IPS-11a (cell line): ENCODE results near the gene DMXL1.

Experiments
- H3K4me3 ChIP-seq: one replicate; pipeline ENCODE4 v1.5.1; 2013; ENCODE audit warnings: low read depth, low read length, control low read depth

DMXL1 gene

DNA sequence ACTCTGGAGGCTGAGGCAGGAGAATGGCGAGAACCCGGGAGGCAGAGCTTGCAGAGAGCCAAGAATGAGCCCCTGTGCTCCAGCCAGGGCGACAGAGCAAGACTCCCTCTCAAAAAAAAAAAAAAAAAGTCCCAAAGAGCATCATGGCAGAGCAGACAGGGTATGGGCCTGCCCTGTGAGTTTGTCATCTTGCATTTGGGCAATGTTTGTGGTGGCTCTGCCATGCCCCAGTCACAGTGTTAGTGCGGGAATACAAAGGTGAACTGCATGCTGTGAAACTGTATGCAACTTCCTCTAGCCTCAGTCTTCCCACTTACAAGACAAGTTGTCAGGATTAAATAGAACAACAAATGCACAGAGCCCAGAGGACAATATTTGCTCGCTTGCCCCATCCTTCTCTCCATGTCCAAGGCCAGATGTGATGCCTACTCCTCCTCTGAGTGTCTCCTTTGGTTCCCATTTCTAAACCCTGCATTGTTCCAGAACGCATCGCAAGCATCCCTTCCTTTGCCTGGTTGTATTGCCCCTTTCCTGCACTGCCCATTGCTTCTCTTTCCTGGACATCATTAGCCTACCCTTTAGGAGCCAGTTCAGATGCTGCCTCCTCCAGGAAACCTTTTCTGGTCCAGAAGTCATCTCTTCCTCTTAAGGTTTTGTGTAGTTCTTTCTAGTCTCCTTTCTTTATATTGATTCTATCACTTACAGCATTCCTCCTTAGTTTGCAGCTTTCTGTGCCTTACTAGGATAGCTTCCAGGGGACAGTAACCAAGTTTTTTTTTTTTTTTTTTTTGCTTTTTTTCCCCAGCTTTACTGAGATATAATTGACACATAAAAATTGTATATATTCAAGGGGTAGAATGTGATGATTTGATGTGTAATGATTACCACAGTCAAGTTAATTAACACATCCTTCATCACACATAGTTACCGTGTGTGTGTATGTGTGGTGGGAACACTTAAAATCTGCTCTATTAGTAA, 215.9 kb downstream of the DMXL1 start:
- no peak overlapping the region for H3K4me3 ChIP-seq

DNA sequence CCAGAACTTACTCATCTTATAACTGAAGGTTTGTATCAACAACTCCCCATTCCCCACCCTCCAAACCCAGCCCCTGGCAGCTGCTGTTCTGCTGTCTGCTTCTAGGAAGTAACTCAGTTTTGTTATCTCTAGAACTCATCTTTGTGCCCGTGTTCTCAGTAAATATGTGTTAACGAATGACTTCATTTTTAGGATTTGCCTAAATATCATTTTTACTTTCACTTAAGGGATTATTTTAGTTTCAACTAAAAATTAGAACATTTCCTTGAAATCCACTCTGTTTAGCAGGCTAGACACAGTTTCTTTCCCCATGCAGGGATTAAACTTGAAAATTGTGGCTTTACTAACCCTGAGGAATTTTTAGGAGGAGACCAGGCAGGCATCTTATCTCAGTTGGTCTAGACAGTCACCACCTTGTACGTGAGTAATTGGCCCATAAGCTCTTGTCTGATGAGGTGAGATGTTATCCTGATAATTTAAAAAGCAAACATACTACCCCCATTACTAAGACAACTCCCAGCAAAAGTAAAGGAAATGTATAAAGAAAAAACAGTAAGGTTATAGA, 216.7 kb downstream of the DMXL1 start:
- H3K4me3 ChIP-seq, result no peak overlapping the region

DNA sequence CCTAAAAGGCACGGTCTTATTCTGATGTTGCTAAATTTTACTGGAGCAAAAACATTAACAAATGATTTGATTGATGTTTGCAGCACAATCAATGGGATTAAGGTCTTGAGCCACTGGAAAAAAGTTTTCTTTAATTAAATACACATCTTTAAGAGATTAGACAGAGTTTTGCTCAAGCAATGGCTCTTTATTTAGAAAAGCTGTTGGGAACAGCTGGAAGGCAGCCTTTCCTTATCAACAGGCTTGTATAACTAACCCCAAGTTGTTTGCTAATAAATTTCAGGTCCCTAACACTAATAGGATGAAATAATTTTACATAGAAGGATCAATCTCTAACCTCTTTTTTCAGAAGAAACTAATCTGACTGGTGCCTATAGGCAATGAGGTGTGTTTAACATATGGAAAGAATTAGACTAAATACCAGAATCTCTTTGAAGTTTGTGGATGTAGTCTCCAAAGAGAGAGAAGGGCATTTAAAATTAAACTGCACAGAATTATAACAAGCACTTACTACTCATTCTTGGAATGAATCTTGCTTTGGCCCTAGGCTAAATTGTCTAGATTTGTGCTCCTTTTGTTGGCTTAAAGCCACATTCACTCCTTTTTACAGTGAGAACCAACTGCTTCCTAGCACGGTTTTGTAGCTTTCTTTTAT, 217.6 kb downstream of the DMXL1 start:
- H3K4me3 ChIP-seq, result no peak overlapping the region

DNA sequence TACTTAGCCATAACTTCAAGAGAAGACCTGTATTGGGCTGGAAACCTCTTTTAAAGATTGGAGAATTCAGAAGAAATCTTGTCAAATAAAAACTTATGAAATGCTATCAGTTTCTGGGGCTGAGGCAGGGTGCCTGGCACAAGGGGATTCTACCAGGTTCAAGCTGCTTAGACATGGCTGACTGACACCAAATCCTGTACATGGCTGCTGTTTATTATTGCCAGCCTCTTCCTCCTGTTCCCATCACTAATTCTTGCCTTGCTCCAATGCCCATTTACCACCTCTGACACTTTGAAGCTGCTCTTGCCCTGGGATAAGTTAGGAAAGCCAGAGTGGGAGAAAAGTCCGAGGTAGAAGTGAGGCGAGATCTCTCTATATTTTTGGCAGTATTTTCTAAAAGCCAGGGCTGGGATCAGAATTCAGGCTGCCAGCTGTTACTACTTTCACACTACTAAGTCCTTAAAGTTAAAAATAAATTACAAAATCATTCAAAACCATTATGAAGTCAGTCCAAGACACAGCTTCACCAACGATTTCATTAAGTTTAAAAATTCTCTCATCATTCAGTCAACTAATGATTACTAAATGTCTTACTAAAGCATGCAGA, 218.7 kb downstream of the DMXL1 start:
- H3K4me3 ChIP-seq, result no peak overlapping the region

DNA sequence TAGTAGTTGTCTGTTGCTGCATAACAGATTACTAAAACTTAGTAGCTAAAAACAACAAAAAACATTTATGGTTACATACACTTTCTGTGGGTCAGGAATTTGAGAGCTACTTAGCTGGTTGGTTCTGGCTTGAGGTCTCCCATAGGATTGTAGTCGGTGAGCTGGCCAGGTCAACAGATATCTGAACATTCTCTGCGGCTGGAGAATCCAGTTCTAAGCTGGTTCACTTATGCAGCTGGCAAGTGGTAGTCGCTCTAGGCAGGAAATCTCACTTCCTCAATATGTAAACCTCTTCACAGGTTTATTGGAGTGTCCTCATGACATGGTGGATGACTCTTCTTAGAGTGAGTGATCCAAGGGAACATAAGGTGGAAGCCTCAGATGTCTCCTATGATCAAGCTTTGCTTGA, 219.3 kb downstream of the DMXL1 start:
- H3K4me3 ChIP-seq, result no peak overlapping the region

DNA sequence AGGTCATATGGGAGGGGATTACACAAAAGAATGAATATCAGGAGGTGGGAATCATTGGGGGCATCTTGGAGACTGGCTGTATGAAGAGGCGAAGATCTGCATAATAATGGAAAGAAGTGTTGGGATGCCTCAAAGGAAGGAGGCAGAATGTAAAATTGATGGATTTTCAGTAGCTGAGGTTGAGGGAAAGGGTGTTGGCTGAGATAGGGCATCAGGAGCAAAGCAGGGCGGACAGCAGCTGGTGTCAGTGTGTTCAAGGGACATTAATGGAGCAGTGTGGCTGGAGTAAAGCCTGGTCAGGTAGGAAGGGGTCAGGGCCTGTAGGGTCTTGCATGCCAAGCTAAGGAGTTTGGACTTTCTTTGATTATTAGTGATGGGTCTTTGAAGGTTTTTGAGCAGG, 219.7 kb downstream of the DMXL1 start:
- H3K4me3 ChIP-seq, result no peak overlapping the region

DNA sequence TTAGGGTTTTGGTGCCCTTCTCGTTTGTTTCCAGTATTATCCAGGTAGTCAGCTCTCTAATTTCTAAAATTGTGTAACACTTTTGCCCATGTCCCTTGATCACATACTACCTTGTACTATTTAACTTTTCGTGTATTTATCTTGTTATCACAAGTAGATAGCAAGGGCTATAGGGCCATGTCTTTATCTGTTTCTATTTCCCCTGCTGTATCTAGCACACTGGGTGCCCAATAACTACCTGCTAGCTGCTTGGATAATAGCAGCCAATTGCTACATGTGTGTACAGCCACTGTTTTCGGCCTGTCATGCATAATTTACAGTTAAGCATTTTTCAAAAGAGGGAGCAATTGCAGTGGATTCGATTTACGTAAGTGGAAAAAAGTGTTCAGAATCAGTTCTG, 220.2 kb downstream of the DMXL1 start:
- no peak overlapping the region for H3K4me3 ChIP-seq

DNA sequence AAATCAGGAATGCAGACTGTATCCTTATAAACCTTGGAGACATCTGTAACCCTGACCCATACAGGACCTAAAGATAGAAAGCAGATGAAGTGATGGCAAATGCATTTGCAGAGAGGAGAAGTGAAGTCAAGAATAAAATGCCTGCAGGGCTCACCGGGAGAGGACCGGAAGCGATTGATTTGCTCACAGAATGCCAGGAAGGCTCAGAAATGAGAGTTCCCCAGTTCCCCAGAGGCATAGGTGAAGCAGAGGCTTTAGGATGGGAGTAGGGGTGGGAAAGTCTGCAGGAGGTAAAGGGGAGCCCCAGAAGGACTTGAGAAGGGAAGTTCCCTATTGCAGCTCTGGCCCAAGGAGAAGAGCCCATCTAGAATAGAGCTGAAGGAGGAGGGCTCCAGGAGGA, 221.0 kb downstream of the DMXL1 start:
- no peak overlapping the region for H3K4me3 ChIP-seq

DNA sequence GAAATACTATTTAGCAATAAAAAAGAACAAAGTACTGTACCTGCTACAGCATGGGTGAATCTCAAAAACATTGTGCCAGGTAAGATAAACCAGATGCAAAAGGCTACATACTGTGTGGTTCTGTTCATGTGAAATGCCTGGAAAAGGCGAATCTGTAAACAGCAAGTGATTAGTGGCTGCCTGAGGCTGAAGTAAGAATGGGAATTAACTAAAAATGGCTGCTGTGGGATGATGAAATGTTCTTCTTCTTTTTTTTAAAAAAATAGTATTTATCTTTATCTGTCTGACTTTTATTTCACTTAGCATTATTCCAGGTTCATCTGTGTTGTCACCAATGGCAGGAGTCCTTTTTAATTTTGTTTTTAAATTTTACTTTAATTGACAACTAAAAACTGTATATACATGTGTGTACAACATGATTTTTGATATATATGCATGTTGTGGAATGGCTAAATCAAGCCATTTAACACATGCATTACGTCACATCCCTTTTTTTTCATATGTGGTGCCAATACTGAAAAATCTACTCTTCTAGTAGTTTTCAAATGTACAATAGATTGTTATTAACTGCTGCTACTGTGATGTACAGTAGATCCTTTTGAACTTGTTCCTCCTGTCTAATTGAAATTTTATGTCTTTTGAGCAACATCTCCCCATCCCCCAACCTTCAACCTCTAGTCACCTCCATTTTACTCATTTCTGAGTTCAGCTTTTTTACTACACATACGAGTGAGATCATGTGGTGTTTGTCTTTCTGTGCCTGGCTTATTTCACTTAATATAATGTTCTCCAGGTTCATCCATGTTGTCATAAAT, 222.0 kb downstream of the DMXL1 start:
- no peak overlapping the region for H3K4me3 ChIP-seq

DNA sequence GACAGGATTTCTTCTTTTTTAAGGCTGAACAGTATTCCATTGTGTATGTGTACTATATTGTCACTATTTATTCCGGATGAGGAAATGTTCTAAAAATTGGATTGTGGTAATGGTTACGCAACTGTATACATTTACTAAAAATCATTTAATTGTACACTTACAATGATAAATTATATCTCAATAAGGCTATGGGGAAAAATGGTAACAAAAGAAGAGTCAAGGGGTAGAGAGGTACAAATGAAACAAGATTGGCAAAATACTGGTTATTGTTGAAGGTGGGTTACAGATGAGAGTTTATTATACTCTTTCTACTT, 222.6 kb downstream of the DMXL1 start:
- no peak overlapping the region for H3K4me3 ChIP-seq
